CD14-positive monocyte (primary cell): ENCODE data around the gene CLK3. TPM values are rescaled to one million over a fixed set of nuclear protein-coding genes. Genes with fewer than 3 reads are reported as not detected.

Experiments
- DNase-seq, 3 donors: peaks; one replicate each; pipeline ENCODE4 v3.0.0-alpha.2; 2011 to 2022
- H2AFZ ChIP-seq: 2 replicates; pipeline ENCODE4 v1.6.0; 2012; ENCODE audit warnings: mild to moderate bottlenecking, low read depth, low read length, inconsistent platforms; ENCODE audit not compliant: insufficient read depth, poor library complexity, severe bottlenecking
- H3K27ac ChIP-seq, 2 donors: 1 replicate in 1 of 2; 2 replicates in 1 of 2; pipeline ENCODE4 v1.5.1; 2012 to 2013; ENCODE audit warnings: low read length in 2 of 2, control low read depth in 1 of 2, inconsistent platforms in 1 of 2, low read depth in 1 of 2, mild to moderate bottlenecking in 1 of 2
- H3K27me3 ChIP-seq, 2 donors: one replicate each; pipeline versions ENCODE4 v1.6.0 to v1.6.1; 2011 to 2013; ENCODE audit warnings: low read length in 2 of 2; ENCODE audit not compliant: control insufficient read depth in 2 of 2, insufficient read depth in 2 of 2
- H3K36me3 ChIP-seq, 2 donors: replicated peaks in 1 of 2; 1 replicate in 1 of 2; 2 replicates in 1 of 2; pipeline versions ENCODE4 v1.5.1 to v1.6.1; 2012 to 2013; ENCODE audit warnings: low read length in 2 of 2, control low read depth in 1 of 2, inconsistent platforms in 1 of 2, mild to moderate bottlenecking in 1 of 2; ENCODE audit not compliant: insufficient read depth in 2 of 2, control insufficient read depth in 1 of 2
- H3K4me1 ChIP-seq, 2 donors: 1 replicate in 1 of 2; 2 replicates in 1 of 2; pipeline versions ENCODE4 v1.5.1 to v1.6.1; 2012 to 2013; ENCODE audit warnings: low read length in 2 of 2, control low read depth in 1 of 2, inconsistent platforms in 1 of 2, mild to moderate bottlenecking in 1 of 2, moderate library complexity in 1 of 2; ENCODE audit not compliant: insufficient read depth in 2 of 2, control insufficient read depth in 1 of 2
- H3K4me2 ChIP-seq: replicated peaks from 2 replicates; pipeline ENCODE3; 2012; ENCODE audit warnings: low read length, moderate library complexity, mild to moderate bottlenecking; ENCODE audit not compliant: poor library complexity, severe bottlenecking; ENCODE audit errors: extremely low read depth
- H3K4me3 ChIP-seq, 3 experiments: fragments of 200-600 bp in 1 of 3; sonication (generic) in 1 of 3; replicated peaks in 1 of 3; 1 replicate in 2 of 3; 2 replicates in 1 of 3; pipeline ENCODE4 v1.5.1; 2011 to 2013; ENCODE audit warnings: low read length in 3 of 3, mild to moderate bottlenecking in 3 of 3, control low read depth in 2 of 3, low read depth in 2 of 3, inconsistent platforms in 1 of 3, moderate library complexity in 1 of 3
- H3K79me2 ChIP-seq: 2 replicates; pipeline ENCODE4 v1.6.0; 2012; ENCODE audit warnings: mild to moderate bottlenecking, control low read depth, inconsistent platforms, low read length, moderate library complexity; ENCODE audit not compliant: insufficient read depth
- H3K9ac ChIP-seq: 2 replicates; pipeline ENCODE4 v1.6.0; 2017; ENCODE audit warnings: low read length, mild to moderate bottlenecking; ENCODE audit not compliant: insufficient read depth, poor library complexity, severe bottlenecking
- H3K9me3 ChIP-seq, 2 donors: replicated peaks in 1 of 2; 1 replicate in 1 of 2; 2 replicates in 1 of 2; pipeline versions ENCODE4 v1.5.1 to v1.6.1; 2012 to 2013; ENCODE audit warnings: low read length in 2 of 2, control low read depth in 1 of 2; ENCODE audit not compliant: control insufficient read depth in 1 of 2, insufficient read depth in 1 of 2
- H4K20me1 ChIP-seq: 2 replicates; pipeline ENCODE4 v1.6.0; 2012; ENCODE audit warnings: mild to moderate bottlenecking, low read length, control low read depth, moderate library complexity; ENCODE audit not compliant: insufficient read depth
- H3K27ac Mint-ChIP-seq, 7 donors: one replicate each; pipeline ENCODE4 v1.8.0; 2020; ENCODE audit warnings: mild to moderate bottlenecking in 7 of 7, mixed read lengths in 7 of 7, moderate library complexity in 6 of 7, inconsistent platforms in 2 of 7
- H3K27me3 Mint-ChIP-seq, 3 donors: one replicate each; pipeline ENCODE4 v1.8.0; 2021 to 2022; ENCODE audit warnings: low read depth in 3 of 3, mild to moderate bottlenecking in 3 of 3, mixed read lengths in 3 of 3, moderate library complexity in 3 of 3, inconsistent platforms in 1 of 3
- H3K36me3 Mint-ChIP-seq, 2 donors: one replicate each; pipeline ENCODE4 v1.8.0; 2020; ENCODE audit warnings: mixed read lengths in 2 of 2, inconsistent platforms in 1 of 2, mild to moderate bottlenecking in 1 of 2
- H3K4me1 Mint-ChIP-seq: one replicate; pipeline ENCODE4 v1.8.0; 2020; ENCODE audit warnings: mild to moderate bottlenecking, mixed read lengths
- H3K4me3 Mint-ChIP-seq, 2 donors: one replicate each; pipeline ENCODE4 v1.8.0; 2020; ENCODE audit warnings: mild to moderate bottlenecking in 2 of 2, mixed read lengths in 2 of 2, moderate library complexity in 1 of 2
- H3K9me3 Mint-ChIP-seq, 7 donors: one replicate each; pipeline ENCODE4 v1.8.0; 2020 to 2022; ENCODE audit warnings: mixed read lengths in 7 of 7, mild to moderate bottlenecking in 6 of 7, moderate library complexity in 6 of 7, inconsistent platforms in 2 of 7
- WGBS: methylation state at CpG from one replicate; pipeline ENCODE4 v1.1.5; 2013; ENCODE audit warnings: missing lambda C conversion rate; ENCODE audit not compliant: insufficient coverage; 5-methylcytosine and 5-hydroxymethylcytosine counted together
- intact Hi-C, 2 donors: fragments of 100-400 bp; cut with micrococcal nuclease; formaldehyde crosslinking; loops; one replicate each; pipeline versions ENCODE4 v1.15.0 to v1.15.1; 2023
- polyA plus RNA-seq, 3 donors: library from polyadenylated mRNA; depleted of rRNA in 1 of 3; unstranded in 2 of 3; stranded (reverse) in 1 of 3; fragments of 300-500 nt in 2 of 3; fragments of >200 nt in 1 of 3; fragmentation: Illumina TruSeq in 2 of 3; gene quantifications; 1 replicate in 2 of 3; 2 replicates in 1 of 3; pipeline ENCODE4 v1.2.3, GENCODE V29; 2012 to 2021
- TF ChIP-seq, protein P1 (sequence below): fragments of 200-600 bp; IDR thresholded peaks from one replicate; pipeline ENCODE4 v1.8.0; 2022; ENCODE audit warnings: antibody characterized with exemption, mild to moderate bottlenecking

Gene CLK3
- polyA plus RNA-seq, 3 donors, result 27.6 to 354 (median 33.2) TPM

DNA sequence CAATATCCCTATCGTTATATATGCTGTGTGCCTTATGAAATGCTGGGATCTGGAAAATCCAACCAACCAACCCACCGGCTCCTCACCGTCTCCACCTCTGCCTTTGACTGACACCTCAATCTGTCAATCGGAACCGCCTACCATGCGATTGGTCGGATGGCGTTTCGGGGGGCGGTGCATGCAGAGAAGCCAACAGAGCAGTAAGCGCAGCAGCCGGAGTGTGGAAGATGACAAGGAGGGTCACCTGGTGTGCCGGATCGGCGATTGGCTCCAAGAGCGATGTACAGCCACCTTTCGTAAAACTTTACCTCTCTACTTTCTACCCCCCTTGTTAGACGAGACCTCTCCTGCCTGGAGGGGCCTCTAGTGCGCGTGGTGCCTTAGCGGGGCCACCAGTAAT, 6.3 kb downstream of the CLK3 start:
- Mint-ChIP-seq H3K27ac (no peak overlapping the region), H3K9me3 (peaks cover 0 to 1% (median 0%) of the 10 kb centered on the region in 7 donors), H3K4me1 (peaks cover 21% of the 10 kb centered on the region), H3K4me3 (peak overlapping the region in 1 of 2 donors; percentile 20), H3K27me3 (peaks cover 0 to 4% (median 2%) of the 10 kb centered on the region in 3 donors), H3K36me3 (peaks cover 85 to 86% of the 10 kb centered on the region in 2 donors)
- TF ChIP-seq, protein P1, sequence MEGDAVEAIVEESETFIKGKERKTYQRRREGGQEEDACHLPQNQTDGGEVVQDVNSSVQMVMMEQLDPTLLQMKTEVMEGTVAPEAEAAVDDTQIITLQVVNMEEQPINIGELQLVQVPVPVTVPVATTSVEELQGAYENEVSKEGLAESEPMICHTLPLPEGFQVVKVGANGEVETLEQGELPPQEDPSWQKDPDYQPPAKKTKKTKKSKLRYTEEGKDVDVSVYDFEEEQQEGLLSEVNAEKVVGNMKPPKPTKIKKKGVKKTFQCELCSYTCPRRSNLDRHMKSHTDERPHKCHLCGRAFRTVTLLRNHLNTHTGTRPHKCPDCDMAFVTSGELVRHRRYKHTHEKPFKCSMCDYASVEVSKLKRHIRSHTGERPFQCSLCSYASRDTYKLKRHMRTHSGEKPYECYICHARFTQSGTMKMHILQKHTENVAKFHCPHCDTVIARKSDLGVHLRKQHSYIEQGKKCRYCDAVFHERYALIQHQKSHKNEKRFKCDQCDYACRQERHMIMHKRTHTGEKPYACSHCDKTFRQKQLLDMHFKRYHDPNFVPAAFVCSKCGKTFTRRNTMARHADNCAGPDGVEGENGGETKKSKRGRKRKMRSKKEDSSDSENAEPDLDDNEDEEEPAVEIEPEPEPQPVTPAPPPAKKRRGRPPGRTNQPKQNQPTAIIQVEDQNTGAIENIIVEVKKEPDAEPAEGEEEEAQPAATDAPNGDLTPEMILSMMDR, result no peak
- Histone ChIP-seq H3K27ac (no peak overlapping the region), H3K4me2 (no peak overlapping the region), H3K4me3 (no peak overlapping the region), H3K79me2 (peaks cover 68% of the 10 kb centered on the region), H4K20me1 (peaks cover 100% of the 10 kb centered on the region), H3K27me3 (no peaks in the 10 kb centered on the region), H3K4me1 (peaks cover 5 to 10% of the 10 kb centered on the region in 2 donors), H2AFZ (no peak overlapping the region), H3K36me3 (peaks cover 84 to 95% of the 10 kb centered on the region in 2 donors), H3K9me3 (no peaks in the 10 kb centered on the region), H3K9ac (no peak overlapping the region)
- intact Hi-C loops, result no loop called here
- DNase-seq, result no peak
- 100% methylated on average over 9 of the region's 21 CpGs for WGBS

GRCh38 chr15:74622758-74623157, 7.1 kb downstream of the CLK3 start:
- Histone ChIP-seq H3K4me3 (no peak overlapping the region), H3K36me3 (peaks cover 93 to 100% of the 10 kb centered on the region in 2 donors), H2AFZ (no peak overlapping the region), H4K20me1 (peaks cover 100% of the 10 kb centered on the region), H3K4me2 (no peak overlapping the region), H3K4me1 (peaks cover 0 to 2% of the 10 kb centered on the region in 2 donors), H3K9ac (no peak overlapping the region), H3K27me3 (no peaks in the 10 kb centered on the region), H3K27ac (no peak overlapping the region), H3K9me3 (no peaks in the 10 kb centered on the region), H3K79me2 (peaks cover 60% of the 10 kb centered on the region)
- Mint-ChIP-seq H3K9me3 (peaks cover 0 to 1% (median 0%) of the 10 kb centered on the region in 7 donors), H3K27ac (peak overlapping the region in 1 of 7 donors; percentile 36), H3K27me3 (peaks cover 0 to 4% (median 2%) of the 10 kb centered on the region in 3 donors), H3K36me3 (peaks cover 88 to 93% of the 10 kb centered on the region in 2 donors), H3K4me3 (no peak overlapping the region), H3K4me1 (peaks cover 14% of the 10 kb centered on the region)
- DNase-seq, result no peak
- intact Hi-C loops, result no loop called here
- WGBS, result 100% methylated on average over 1 of the region's 3 CpGs
- TF ChIP-seq, protein P1, result no peak
